ENCODE data around the gene RECQL5.

DNA sequence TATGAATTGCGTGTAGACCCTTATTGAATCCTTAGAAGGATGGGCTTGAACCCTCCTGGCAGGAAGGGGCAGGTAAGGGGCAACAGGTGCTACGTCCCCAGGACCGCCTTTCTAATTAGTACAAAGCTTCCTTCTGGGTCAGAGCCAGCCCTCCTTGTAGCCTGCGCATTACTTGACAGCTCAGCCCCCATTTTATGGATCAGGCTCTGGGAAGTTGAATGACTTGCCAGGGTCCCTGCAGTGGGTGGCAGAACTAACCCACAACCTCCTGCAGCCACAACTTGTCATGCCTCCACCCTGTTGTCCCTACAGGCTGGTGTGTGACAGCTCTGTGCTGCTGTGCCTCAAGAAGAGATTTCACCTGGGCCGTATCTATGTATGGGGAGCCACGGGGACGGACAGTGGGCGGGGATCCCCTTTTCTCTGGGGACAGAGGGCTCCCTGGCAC lies 76.6 kb downstream of the RECQL5 start:
- TF ChIP-seq HOXA7 (CRISPR knock-in tag; IDR thresholded peaks at IDR 0.05) (no peak), EP300 (IDR thresholded peaks at IDR 0.05) (no peak), JUN (IDR thresholded peaks at IDR 0.05) (no peak), CTCF (IDR thresholded peaks at IDR 0.05) (no peak), CHD2 (IDR thresholded peaks at IDR 0.05; ENCODE audit: low read length, partially characterized antibody) (no peak), MAZ (IDR thresholded peaks at IDR 0.05; ENCODE audit: borderline replicate concordance, low read depth, low read length) (no peak), JUNB (IDR thresholded peaks at IDR 0.05) (no peak), RAD21 (conservative IDR thresholded peaks at IDR 0.05 in 1 of 2, IDR thresholded peaks at IDR 0.05 in 1 of 2) (no peak), TP53 (CRISPR knock-in tag; IDR thresholded peaks at IDR 0.05) (no peak), RCOR1 (IDR thresholded peaks at IDR 0.05; ENCODE audit: low read depth, low read length) (no peak), CHD4 (IDR thresholded peaks at IDR 0.05; ENCODE audit: borderline replicate concordance) (no peak), SREBF2 (IDR thresholded peaks at IDR 0.05) (no peak), POLR2A (IDR thresholded peaks at IDR 0.05; ENCODE audit: low read length) (no peak)
- TF ChIP-seq, protein P1, sequence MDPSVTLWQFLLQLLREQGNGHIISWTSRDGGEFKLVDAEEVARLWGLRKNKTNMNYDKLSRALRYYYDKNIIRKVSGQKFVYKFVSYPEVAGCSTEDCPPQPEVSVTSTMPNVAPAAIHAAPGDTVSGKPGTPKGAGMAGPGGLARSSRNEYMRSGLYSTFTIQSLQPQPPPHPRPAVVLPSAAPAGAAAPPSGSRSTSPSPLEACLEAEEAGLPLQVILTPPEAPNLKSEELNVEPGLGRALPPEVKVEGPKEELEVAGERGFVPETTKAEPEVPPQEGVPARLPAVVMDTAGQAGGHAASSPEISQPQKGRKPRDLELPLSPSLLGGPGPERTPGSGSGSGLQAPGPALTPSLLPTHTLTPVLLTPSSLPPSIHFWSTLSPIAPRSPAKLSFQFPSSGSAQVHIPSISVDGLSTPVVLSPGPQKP (IDR thresholded peaks at IDR 0.05; ENCODE audit: low read depth, low read length): no peak

All from A549 (cell line).